Thymus (tissue), 11 donors: Measurements from ENCODE around the gene OPRL1. TPM values are rescaled to one million over a fixed set of nuclear protein-coding genes. Genes with fewer than 3 reads are reported as not detected.

Source experiments
- DNase-seq, 9 donors: peaks; one replicate each; pipeline ENCODE4 v3.0.0-alpha.2; 2013; ENCODE audit warnings: low spot score in 9 of 9, low read depth in 6 of 9, missing footprints in 1 of 9
- H3K27ac ChIP-seq, 2 donors: one replicate each; pipeline ENCODE4 v1.5.1; 2013; ENCODE audit warnings: control low read depth in 1 of 2, low read depth in 1 of 2, low read length in 1 of 2, mild to moderate bottlenecking in 1 of 2, moderate library complexity in 1 of 2
- H3K27me3 ChIP-seq, 2 donors: one replicate each; pipeline ENCODE4 v1.5.1; 2013; ENCODE audit warnings: low read length in 1 of 2; ENCODE audit not compliant: control insufficient read depth in 2 of 2, insufficient read depth in 1 of 2
- H3K36me3 ChIP-seq, 2 donors: one replicate each; pipeline ENCODE4 v1.5.1; 2013; ENCODE audit warnings: low read length in 1 of 2, mild to moderate bottlenecking in 1 of 2, moderate library complexity in 1 of 2; ENCODE audit not compliant: control insufficient read depth in 2 of 2, insufficient read depth in 2 of 2
- H3K4me1 ChIP-seq, 2 donors: one replicate each; pipeline ENCODE4 v1.5.1; 2013; ENCODE audit warnings: low read length in 2 of 2; ENCODE audit not compliant: control insufficient read depth in 2 of 2, insufficient read depth in 2 of 2
- H3K4me3 ChIP-seq, 2 donors: one replicate each; pipeline ENCODE4 v1.5.1; 2013; ENCODE audit warnings: low read length in 2 of 2, control low read depth in 1 of 2, mild to moderate bottlenecking in 1 of 2
- H3K9me3 ChIP-seq, 2 donors: one replicate each; pipeline ENCODE4 v1.5.1; 2013; ENCODE audit warnings: low read length in 1 of 2, mild to moderate bottlenecking in 1 of 2; ENCODE audit not compliant: control insufficient read depth in 2 of 2, insufficient read depth in 1 of 2
- WGBS: extraction: QIAGEN DNeasy Blood & Tissue Kit; methylation state at CpG from one replicate; pipeline ENCODE4 v1.1.7; 2013; 5-methylcytosine and 5-hydroxymethylcytosine counted together
- polyA plus RNA-seq: library from polyadenylated mRNA; stranded (reverse); fragments of 200-250 nt; gene quantifications from one replicate; pipeline ENCODE4 v1.2.3, GENCODE V29; 2013
- total RNA-seq: library from RNA; stranded (reverse); fragments of 120-200 nt; gene quantifications from one replicate; pipeline ENCODE4 v1.2.4, GENCODE V29; 2013
- donor health status: healthy.

OPRL1 gene
- total and polyA plus RNA-seq, 2 donors, result 1.1 to 1.4 TPM

GRCh38 chr20:64073476-64074183 lies 6.3 kb upstream of the OPRL1 start:
- no peak overlapping the region for H3K27ac ChIP-seq
- peaks cover 38 to 39% of the 10 kb centered on the region in 2 donors for H3K36me3 ChIP-seq
- 96% methylated on average over 37 of the region's 37 CpGs for WGBS

GRCh38 chr20:64074184-64074789 lies 5.6 kb upstream of the OPRL1 start:
- 94% methylated on average over 28 of the region's 28 CpGs for WGBS
- H3K4me3 ChIP-seq, result no peak overlapping the region
- H3K4me1 ChIP-seq, result peaks cover 26 to 33% of the 10 kb centered on the region in 2 donors
- peaks cover 38 to 39% of the 10 kb centered on the region in 2 donors for H3K36me3 ChIP-seq
- DNase-seq, result no peak
- no peak overlapping the region for H3K27ac ChIP-seq
- H3K27me3 ChIP-seq, result peaks cover 0 to 6% of the 10 kb centered on the region in 2 donors
- peaks cover 1 to 4% of the 10 kb centered on the region in 2 donors for H3K9me3 ChIP-seq

More at GRCh38 chr20:64073476-64074183, 6.3 kb upstream of the OPRL1 start:
- H3K27me3 ChIP-seq, result no peaks in the 10 kb centered on the region
- peaks cover 21 to 26% of the 10 kb centered on the region in 2 donors for H3K4me1 ChIP-seq
- H3K9me3 ChIP-seq, result peaks cover 1 to 4% of the 10 kb centered on the region in 2 donors
- no peak for DNase-seq
- no peak overlapping the region for H3K4me3 ChIP-seq

DNA sequence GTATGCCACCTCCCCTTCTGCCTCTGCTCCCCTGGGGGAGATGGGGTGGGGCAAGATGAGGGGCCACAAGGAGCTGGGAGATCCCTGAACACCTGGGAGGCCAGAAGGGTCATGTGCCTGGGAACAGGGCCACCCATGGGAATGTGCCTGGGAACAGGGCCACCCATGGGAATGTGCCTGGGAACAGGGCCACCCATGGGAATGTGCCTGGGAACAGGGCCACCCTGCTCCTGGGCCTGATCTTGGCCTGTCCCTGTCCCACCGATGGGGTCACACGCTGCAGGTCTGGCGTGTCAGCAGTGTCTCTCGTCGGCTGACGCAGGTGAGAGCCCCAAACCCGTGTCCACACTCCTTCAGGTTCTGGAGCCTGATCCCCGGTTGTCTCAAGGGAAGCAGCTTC lies 4.9 kb upstream of the OPRL1 start:
- Histone ChIP-seq H3K9me3 (peaks cover 1 to 4% of the 10 kb centered on the region in 2 donors), H3K36me3 (peaks cover 38 to 39% of the 10 kb centered on the region in 2 donors), H3K4me3 (no peak overlapping the region), H3K27ac (no peak overlapping the region), H3K4me1 (peaks cover 26 to 35% of the 10 kb centered on the region in 2 donors), H3K27me3 (peaks cover 0 to 10% of the 10 kb centered on the region in 2 donors)
- no peak for DNase-seq
- 99% methylated on average over 8 of the region's 8 CpGs for WGBS

GRCh38 chr20:64075556-64075955 lies 4.3 kb upstream of the OPRL1 start:
- 98% methylated on average over 12 of the region's 12 CpGs for WGBS
- H3K4me3 ChIP-seq, result no peak overlapping the region
- H3K4me1 ChIP-seq, result peaks cover 26 to 40% of the 10 kb centered on the region in 2 donors
- peaks cover 38 to 39% of the 10 kb centered on the region in 2 donors for H3K36me3 ChIP-seq
- peak overlapping the region in 1 of 2 donors; percentile 2 for H3K27ac ChIP-seq
- H3K27me3 ChIP-seq, result peaks cover 0 to 16% of the 10 kb centered on the region in 2 donors
- peaks cover 1 to 4% of the 10 kb centered on the region in 2 donors for H3K9me3 ChIP-seq
- no peak for DNase-seq

DNA sequence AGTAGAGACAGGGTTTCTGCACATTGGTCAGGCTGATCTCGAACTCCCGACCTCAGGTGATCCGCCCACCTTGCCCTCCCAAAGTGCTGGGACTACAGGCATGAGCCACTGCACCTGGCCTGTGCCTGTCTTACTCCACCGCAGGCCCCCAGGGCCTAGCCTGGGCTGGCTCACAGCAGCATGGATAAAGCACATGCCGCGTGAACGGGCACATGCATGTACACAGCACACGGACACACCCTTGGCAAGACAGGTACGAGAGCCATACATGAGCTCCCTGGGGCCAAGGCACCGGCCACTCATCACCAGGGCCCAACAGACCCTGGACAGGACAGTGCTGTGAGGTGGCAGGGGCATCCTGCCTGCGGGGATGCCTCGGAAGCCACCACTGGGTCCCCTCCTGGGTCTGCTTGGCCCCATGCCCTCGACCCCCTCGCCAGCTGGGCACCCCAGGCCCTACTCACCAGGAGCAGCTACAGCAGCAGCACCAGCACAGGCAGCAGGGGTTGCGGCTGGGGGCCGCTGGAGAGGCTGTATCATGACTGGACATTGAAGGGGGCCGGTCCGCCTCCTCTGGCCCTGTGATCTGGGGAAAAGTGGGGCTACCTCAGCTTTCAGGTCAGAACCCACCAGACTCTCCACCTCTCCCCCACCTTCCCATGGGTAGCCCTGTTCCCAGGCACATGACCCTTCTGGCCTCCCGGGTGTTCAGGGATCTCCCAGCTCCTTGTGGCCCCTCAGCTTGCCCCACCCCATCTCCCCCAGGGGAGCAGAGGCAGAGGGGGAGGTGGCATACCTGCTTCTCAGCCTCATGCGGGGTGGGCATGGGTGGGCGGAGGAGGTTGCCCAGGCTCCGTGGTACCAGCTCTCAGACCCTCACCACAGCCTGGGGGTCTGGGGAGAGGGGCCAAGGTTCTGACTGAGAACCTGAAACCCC lies 3.6 kb upstream of the OPRL1 start:
- Histone ChIP-seq H3K9me3 (peaks cover 1 to 4% of the 10 kb centered on the region in 2 donors), H3K27ac (peak overlapping the region; percentile 85 to 95), H3K36me3 (peaks cover 38 to 39% of the 10 kb centered on the region in 2 donors), H3K27me3 (peaks cover under 1 to 24% of the 10 kb centered on the region in 2 donors), H3K4me3 (peak overlapping the region; percentile 71 to 83), H3K4me1 (peaks cover 26 to 45% of the 10 kb centered on the region in 2 donors)
- DNase-seq, result no peak
- 82% methylated on average over 20 of the region's 22 CpGs for WGBS

- peaks cover 1 to 4% of the 10 kb centered on the region in 2 donors for H3K9me3 ChIP-seq
- peaks cover 5 to 31% of the 10 kb centered on the region in 2 donors for H3K27me3 ChIP-seq
- H3K4me1 ChIP-seq, result peaks cover 27 to 52% of the 10 kb centered on the region in 2 donors
- peaks cover 35 to 38% of the 10 kb centered on the region in 2 donors for H3K36me3 ChIP-seq
- H3K4me3 ChIP-seq, result peak overlapping the region; percentile 71 to 83
- WGBS, result 6% methylated on average over 8 of the region's 8 CpGs
- peak in 5 of 9 donors; percentile 65 to 89 (median 73) for DNase-seq
- peak overlapping the region; percentile 85 to 95 for H3K27ac ChIP-seq
Measured at GRCh38 chr20:64077094-64077493, 2.8 kb upstream of the OPRL1 start.

GRCh38 chr20:64077541-64077875 lies 2.4 kb upstream of the OPRL1 start:
- peaks cover 31 to 56% of the 10 kb centered on the region in 2 donors for H3K4me1 ChIP-seq
- WGBS, result 3% methylated on average over 7 of the region's 7 CpGs
- peak overlapping the region; percentile 85 to 95 for H3K27ac ChIP-seq

DNA sequence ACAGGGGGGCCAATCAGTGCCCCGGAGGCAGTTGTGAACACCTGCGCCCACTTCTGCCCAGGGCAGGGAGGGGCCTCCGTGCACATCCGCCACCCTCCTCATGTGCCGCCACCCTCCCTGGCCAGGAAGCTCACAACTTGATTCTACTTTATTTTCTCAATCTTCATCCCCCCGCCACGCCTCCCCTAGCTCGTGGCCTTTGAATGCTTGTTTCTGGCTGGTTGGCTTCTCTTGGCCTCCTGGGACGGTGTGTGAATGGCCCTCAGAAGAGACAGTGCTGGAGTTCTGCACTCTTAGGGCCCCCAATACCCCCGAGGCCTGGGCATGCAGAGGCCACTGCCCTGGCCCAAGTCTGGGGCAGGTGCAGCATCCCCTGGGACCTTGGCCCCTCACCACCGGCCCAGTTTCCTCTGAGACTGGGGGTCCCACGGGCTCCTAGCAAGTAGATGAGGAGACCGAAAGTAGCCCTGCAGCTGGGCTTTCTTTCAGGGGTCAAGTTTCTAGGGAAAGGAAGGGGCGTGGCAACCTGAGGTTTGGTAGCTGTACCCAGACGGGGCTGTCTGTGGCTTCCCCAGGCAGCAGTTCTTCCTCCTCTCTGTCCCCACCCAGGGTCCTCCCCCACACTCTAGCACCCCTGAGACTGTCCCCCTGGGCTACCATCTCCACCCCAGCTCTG lies 1.9 kb upstream of the OPRL1 start:
- H3K4me1 ChIP-seq, result peaks cover 34 to 61% of the 10 kb centered on the region in 2 donors
- 3% methylated on average over 15 of the region's 15 CpGs for WGBS
- peaks cover 10 to 41% of the 10 kb centered on the region in 2 donors for H3K27me3 ChIP-seq
- H3K9me3 ChIP-seq, result peaks cover 1 to 6% of the 10 kb centered on the region in 2 donors
- DNase-seq, result peak in 5 of 9 donors; percentile 57 to 91 (median 79)
- peak overlapping the region; percentile 85 to 95 for H3K27ac ChIP-seq
- peak overlapping the region; percentile 71 to 83 for H3K4me3 ChIP-seq
- peaks cover 26 to 30% of the 10 kb centered on the region in 2 donors for H3K36me3 ChIP-seq

More at GRCh38 chr20:64077541-64077875, 2.4 kb upstream of the OPRL1 start:
- Histone ChIP-seq H3K27me3 (peaks cover 5 to 35% of the 10 kb centered on the region in 2 donors), H3K9me3 (peaks cover 1 to 4% of the 10 kb centered on the region in 2 donors), H3K36me3 (peaks cover 31 to 35% of the 10 kb centered on the region in 2 donors), H3K4me3 (peak overlapping the region; percentile 71 to 83)
- no peak for DNase-seq
